ENCODE data around the gene WNT4. TPM values are rescaled to one million over a fixed set of nuclear protein-coding genes. Genes with fewer than 3 reads are reported as not detected.

WNT4 gene
- total RNA-seq, 1 donor from 2014 or later, result not detected

GRCh38 chr1:22108339-22109105 lies 34.4 kb downstream of the WNT4 start:
- no peak for TF ChIP-seq CTCF (conservative IDR thresholded peaks at IDR 0.05; ENCODE audit: low read depth, low read length)
- no peak for DNase-seq (ENCODE audit: low read depth)
- no peak overlapping the region for H3K4me3 ChIP-seq (ENCODE audit: low read depth, low read length)

DNA sequence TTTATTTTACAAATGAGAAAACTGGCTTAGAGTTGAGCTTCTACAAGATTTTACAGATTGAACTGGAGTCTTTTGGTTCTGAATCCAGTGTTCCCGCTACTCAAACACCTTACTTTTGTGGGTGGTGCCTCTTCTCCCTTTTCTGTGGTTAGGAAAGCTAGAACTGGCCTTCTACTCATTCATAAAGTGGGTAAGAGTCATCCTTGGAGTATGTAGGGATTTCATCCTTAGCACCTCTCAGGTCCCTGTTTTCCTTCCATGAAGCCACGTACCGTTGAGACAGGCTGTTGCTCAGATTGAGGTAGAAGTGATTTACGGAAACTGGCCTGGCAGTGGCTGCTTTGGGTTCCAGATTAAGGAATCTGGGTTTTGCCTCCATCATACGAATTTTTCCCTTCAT lies 35.8 kb downstream of the WNT4 start:
- DNase-seq (ENCODE audit: low read depth), result no peak
- H3K4me3 ChIP-seq (ENCODE audit: low read depth, low read length), result no peak overlapping the region
- TF ChIP-seq CTCF (conservative IDR thresholded peaks at IDR 0.05; ENCODE audit: low read depth, low read length), result no peak

- DNase-seq (ENCODE audit: low read depth), result no peak
- H3K4me3 ChIP-seq (ENCODE audit: low read depth, low read length), result no peak overlapping the region
- peak; percentile 83 for TF ChIP-seq CTCF (conservative IDR thresholded peaks at IDR 0.05; ENCODE audit: low read depth, low read length)
Measured at GRCh38 chr1:22105611-22106207, 37.2 kb downstream of the WNT4 start.

DNA sequence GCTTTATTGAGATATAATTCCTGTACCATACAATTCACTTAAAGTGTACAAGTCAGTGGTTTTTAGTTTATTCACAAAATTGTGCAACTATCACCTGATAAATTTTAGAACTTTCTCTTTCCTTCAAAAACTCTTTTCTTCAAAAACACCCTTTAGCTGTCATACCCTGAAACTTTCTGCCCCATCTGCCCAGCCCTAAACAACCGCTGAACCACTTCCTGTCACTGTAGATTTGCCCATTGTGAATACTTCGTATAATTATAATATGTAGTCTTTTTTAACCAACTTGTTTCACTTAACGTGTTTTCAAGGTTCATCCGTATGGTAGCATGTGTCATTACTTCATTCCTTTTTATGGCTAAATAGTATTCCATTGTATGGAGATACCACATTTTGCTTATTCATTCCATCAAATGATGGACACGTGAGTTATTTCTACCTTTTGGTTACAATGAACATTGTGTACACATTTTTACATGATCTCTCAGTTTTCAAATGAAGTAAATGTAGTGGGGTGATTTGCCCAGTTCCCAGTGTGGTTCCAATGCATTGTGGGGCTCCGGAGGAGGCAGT lies 37.9 kb downstream of the WNT4 start:
- TF ChIP-seq CTCF (conservative IDR thresholded peaks at IDR 0.05; ENCODE audit: low read depth, low read length), result no peak
- no peak for DNase-seq (ENCODE audit: low read depth)
- H3K4me3 ChIP-seq (ENCODE audit: low read depth, low read length), result no peak overlapping the region

DNA sequence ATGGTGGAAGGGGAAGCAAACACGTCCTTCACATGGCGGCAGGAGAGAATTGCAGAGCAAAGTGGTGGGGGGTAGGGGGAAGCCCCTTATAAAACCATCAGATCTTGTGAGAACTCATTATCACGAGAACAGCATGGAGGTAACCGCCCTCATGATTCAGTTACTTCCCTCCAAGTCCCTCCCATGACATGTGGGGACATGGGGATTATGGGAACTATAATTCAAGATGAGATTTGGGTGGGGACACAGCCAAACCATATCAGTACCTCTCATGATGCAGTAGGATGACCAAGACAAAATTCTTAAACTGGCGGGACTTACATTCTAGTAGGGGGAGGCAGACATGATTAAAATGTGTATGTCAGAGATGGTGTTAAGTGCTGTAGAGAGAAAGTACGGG lies 38.8 kb downstream of the WNT4 start:
- no peak overlapping the region for H3K4me3 ChIP-seq (ENCODE audit: low read depth, low read length)
- no peak for TF ChIP-seq CTCF (conservative IDR thresholded peaks at IDR 0.05; ENCODE audit: low read depth, low read length)
- DNase-seq (ENCODE audit: low read depth), result no peak

DNA sequence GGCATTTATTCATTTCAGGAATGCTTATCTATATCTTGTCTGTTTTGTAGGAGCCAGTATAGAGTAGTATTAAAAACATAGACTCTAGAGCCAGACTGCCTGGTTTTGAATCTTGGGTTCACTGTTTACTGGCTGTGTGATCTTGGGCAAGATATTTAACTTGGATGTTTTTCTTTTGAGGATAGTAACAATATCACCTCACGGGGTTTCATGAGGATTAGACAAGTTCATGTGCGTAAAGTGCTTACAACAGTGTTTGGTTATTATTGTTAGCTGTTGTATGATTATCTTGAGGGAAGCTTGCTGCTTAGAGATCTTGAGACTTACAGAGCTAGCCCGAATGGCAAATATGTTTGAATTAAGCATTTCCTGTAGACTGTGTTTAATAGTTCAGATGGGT lies 40.2 kb downstream of the WNT4 start:
- no peak for TF ChIP-seq CTCF (conservative IDR thresholded peaks at IDR 0.05; ENCODE audit: low read depth, low read length)
- H3K4me3 ChIP-seq (ENCODE audit: low read depth, low read length), result no peak overlapping the region
- no peak for DNase-seq (ENCODE audit: low read depth)

Measured in epithelial cell of proximal tubule (primary cell).